Naive thymus-derived CD4-positive, alpha-beta T cell (primary cell): ENCODE data around the gene BEAN1. TPM values are rescaled to one million over a fixed set of nuclear protein-coding genes. Genes with fewer than 3 reads are reported as not detected.
"Not testable (repeated sequence)": the region's sequence is repeated elsewhere in the genome, so short reads cannot be mapped to it uniquely, and the experiment has no call there.

Source experiments
- ATAC-seq: fragments of 150-1000 bp; cut with Tn5 transposase; 2 replicates; pipeline ENCODE4 v1.10.0; 2021; ENCODE audit warnings: mild to moderate bottlenecking, moderate library complexity
- CTCF ChIA-PET: fragments of 350-600 bp; sonication (Branson Sonifier 250); formaldehyde crosslinking; loops from one replicate; lab custom pipeline; 2021; ENCODE audit warnings: antibody characterized with exemption; lab: Charles Lee
- POLR2A ChIA-PET: fragments of 350-600 bp; sonication (Branson Sonifier 250); formaldehyde crosslinking; loops from one replicate; lab custom pipeline; 2021; ENCODE audit warnings: antibody characterized with exemption, inconsistent platforms; lab: Charles Lee
- DNase-seq, 9 donors: peaks; one replicate each; pipeline versions ENCODE4 v3.0.0 to v3.0.0-alpha.2; 2020 to 2022; ENCODE audit warnings: mixed read lengths in 1 of 9
- H3K27ac ChIP-seq: one replicate; pipeline ENCODE4 v1.7.0; 2013; ENCODE audit warnings: mild to moderate bottlenecking, low read depth, low read length, moderate library complexity
- H3K27me3 ChIP-seq, 2 donors: one replicate each; pipeline ENCODE4 v1.7.0; 2013; ENCODE audit warnings: low read length in 2 of 2, mild to moderate bottlenecking in 2 of 2, moderate library complexity in 2 of 2; ENCODE audit not compliant: control insufficient read depth in 2 of 2, insufficient read depth in 2 of 2
- H3K36me3 ChIP-seq, 3 experiments: 1 replicate in 2 of 3; 2 replicates in 1 of 3; pipeline ENCODE4 v1.7.0; 2013; ENCODE audit warnings: low read length in 3 of 3, mild to moderate bottlenecking in 3 of 3, moderate library complexity in 1 of 3; ENCODE audit not compliant: insufficient read depth in 3 of 3, control insufficient read depth in 2 of 3
- H3K4me1 ChIP-seq, 2 donors: one replicate each; pipeline ENCODE4 v1.7.0; 2013; ENCODE audit warnings: low read length in 2 of 2, mild to moderate bottlenecking in 2 of 2, moderate library complexity in 1 of 2; ENCODE audit not compliant: control insufficient read depth in 2 of 2, insufficient read depth in 2 of 2
- H3K4me3 ChIP-seq: 2 replicates; pipeline ENCODE4 v1.7.0; 2013; ENCODE audit warnings: mild to moderate bottlenecking, low read length
- H3K9me3 ChIP-seq, 3 experiments: 1 replicate in 2 of 3; 2 replicates in 1 of 3; pipeline ENCODE4 v1.7.0; 2013; ENCODE audit warnings: low read length in 3 of 3; ENCODE audit not compliant: control insufficient read depth in 2 of 3
- H3K27ac Mint-ChIP-seq, 9 donors: one replicate each; pipeline ENCODE4 v1.8.0; 2020 to 2022; ENCODE audit warnings: mixed read lengths in 9 of 9, mild to moderate bottlenecking in 8 of 9, moderate library complexity in 5 of 9, inconsistent platforms in 2 of 9
- H3K27me3 Mint-ChIP-seq, 5 donors: one replicate each; pipeline ENCODE4 v1.8.0; 2021 to 2022; ENCODE audit warnings: mixed read lengths in 5 of 5, mild to moderate bottlenecking in 1 of 5
- H3K36me3 Mint-ChIP-seq, 5 donors: one replicate each; pipeline ENCODE4 v1.8.0; 2020 to 2022; ENCODE audit warnings: mixed read lengths in 5 of 5, mild to moderate bottlenecking in 3 of 5, inconsistent platforms in 1 of 5
- H3K4me1 Mint-ChIP-seq, 7 donors: one replicate each; pipeline ENCODE4 v1.8.0; 2020 to 2022; ENCODE audit warnings: mixed read lengths in 7 of 7, mild to moderate bottlenecking in 3 of 7, inconsistent platforms in 1 of 7
- H3K4me3 Mint-ChIP-seq, 10 donors: one replicate each; pipeline ENCODE4 v1.8.0; 2020 to 2022; ENCODE audit warnings: mild to moderate bottlenecking in 10 of 10, mixed read lengths in 10 of 10, moderate library complexity in 6 of 10, inconsistent platforms in 2 of 10
- H3K9me3 Mint-ChIP-seq, 11 donors: one replicate each; pipeline ENCODE4 v1.8.0; 2020 to 2022; ENCODE audit warnings: mixed read lengths in 11 of 11, mild to moderate bottlenecking in 4 of 11, inconsistent platforms in 1 of 11, moderate library complexity in 1 of 11
- intact Hi-C, 2 donors: fragments of 100-400 bp; cut with micrococcal nuclease; formaldehyde crosslinking; loops; one replicate each; pipeline ENCODE4 v1.15.1; 2023
- polyA plus RNA-seq, 2 donors: library from polyadenylated mRNA; unstranded; fragments of 300-500 nt; fragmentation: Illumina TruSeq; gene quantifications; one replicate each; pipeline ENCODE4 v1.2.3, GENCODE V29; 2021
- total RNA-seq, 6 experiments: library from RNA in 5 of 6; stranded (reverse) in 5 of 6; gene quantifications; 1 replicate in 5 of 6; 2 replicates in 1 of 6; pipeline ENCODE4 v1.2.3 and lab custom pipeline; 2021 to 2026

BEAN1 gene
- total and polyA plus RNA-seq, 7 experiments from 2014 or later = not detected

- no peak overlapping the region for H3K27ac Mint-ChIP-seq
- Histone ChIP-seq H3K36me3 (no peaks in the 10 kb centered on the region), H3K9me3 (no peaks in the 10 kb centered on the region), H3K27me3 (no peaks in the 10 kb centered on the region), H3K4me1 (no peaks in the 10 kb centered on the region), H3K27ac (no peak overlapping the region), H3K4me3 (no peak overlapping the region)
- DNase-seq = no peak
- no peak for ATAC-seq
- ChIA-PET CTCF (interaction anchor here (1.9 kb wide), 1 partner anchor 35 kb away, joined by 4 read pairs; no protein-coding TSS in a partner anchor), POLR2A (no interaction called here)
- peaks cover 5 to 45% (median 12%) of the 10 kb centered on the region in 5 donors for H3K27me3 Mint-ChIP-seq
- H3K4me1 Mint-ChIP-seq = no peaks in the 10 kb centered on the region
- H3K4me3 Mint-ChIP-seq = no peak overlapping the region
- intact Hi-C loops = no loop called here
- H3K36me3 Mint-ChIP-seq = no peaks in the 10 kb centered on the region
- no peaks in the 10 kb centered on the region for H3K9me3 Mint-ChIP-seq
Observed at GRCh38 chr16:66444049-66444481, 17.0 kb downstream of the BEAN1 start.

GRCh38 chr16:66446737-66447136, 19.6 kb downstream of the BEAN1 start:
- Histone ChIP-seq H3K9me3 (no peaks in the 10 kb centered on the region), H3K4me3 (no peak overlapping the region), H3K4me1 (no peaks in the 10 kb centered on the region), H3K27me3 (no peaks in the 10 kb centered on the region), H3K36me3 (no peaks in the 10 kb centered on the region), H3K27ac (no peak overlapping the region)
- CTCF ChIA-PET = no interaction called here
- Mint-ChIP-seq H3K36me3 (no peaks in the 10 kb centered on the region), H3K27ac (no peak overlapping the region), H3K4me3 (no peak overlapping the region), H3K9me3 (no peaks in the 10 kb centered on the region), H3K27me3 (peaks cover 0 to 39% (median 0%) of the 10 kb centered on the region in 5 donors), H3K4me1 (no peaks in the 10 kb centered on the region)
- DNase-seq (no peak), ATAC-seq (no peak)
- intact Hi-C loops = no loop called here
- POLR2A ChIA-PET = no interaction called here

- H3K4me3 ChIP-seq = no peak overlapping the region
- Mint-ChIP-seq H3K27me3 (peaks cover 0 to 39% (median 0%) of the 10 kb centered on the region in 5 donors), H3K36me3 (no peaks in the 10 kb centered on the region), H3K4me1 (no peaks in the 10 kb centered on the region), H3K27ac (no peak overlapping the region), H3K9me3 (no peaks in the 10 kb centered on the region), H3K4me3 (no peak overlapping the region)
- no peaks in the 10 kb centered on the region for H3K4me1 ChIP-seq
- H3K27ac ChIP-seq = no peak overlapping the region
- intact Hi-C loops = no loop called here
- H3K36me3 ChIP-seq = no peaks in the 10 kb centered on the region
- H3K27me3 ChIP-seq = no peaks in the 10 kb centered on the region
- no peak for ATAC-seq
- H3K9me3 ChIP-seq = no peaks in the 10 kb centered on the region
- ChIA-PET POLR2A (no interaction called here), CTCF (no interaction called here)
- DNase-seq = no peak
Observed at GRCh38 chr16:66447491-66447890, 20.4 kb downstream of the BEAN1 start.

- POLR2A ChIA-PET = no interaction called here
- no peaks in the 10 kb centered on the region for H3K9me3 Mint-ChIP-seq
Observed at GRCh38 chr16:66451548-66451947, 24.5 kb downstream of the BEAN1 start.

GRCh38 chr16:66453230-66453629, 26.1 kb downstream of the BEAN1 start:
- CTCF ChIA-PET = not testable (repeated sequence)

More at GRCh38 chr16:66451548-66451947, 24.5 kb downstream of the BEAN1 start:
- Histone ChIP-seq H3K4me1 (peaks cover 0 to 8% of the 10 kb centered on the region in 2 donors), H3K27ac (no peak overlapping the region), H3K9me3 (no peaks in the 10 kb centered on the region), H3K27me3 (no peaks in the 10 kb centered on the region), H3K4me3 (no peak overlapping the region), H3K36me3 (no peaks in the 10 kb centered on the region)
- DNase-seq (no peak), ATAC-seq (no peak)
- no peaks in the 10 kb centered on the region for H3K36me3 Mint-ChIP-seq
- no peak overlapping the region for H3K27ac Mint-ChIP-seq
- H3K4me3 Mint-ChIP-seq = no peak overlapping the region
- CTCF ChIA-PET = no interaction called here
- intact Hi-C loops = no loop called here
- H3K4me1 Mint-ChIP-seq = peaks cover 0 to 12% (median 7%) of the 10 kb centered on the region in 7 donors
- H3K27me3 Mint-ChIP-seq = peaks cover 0 to 18% (median 0%) of the 10 kb centered on the region in 5 donors

GRCh38 chr16:66454751-66455150, 27.7 kb downstream of the BEAN1 start:
- ChIA-PET CTCF (interaction anchor here (0.7 to 1.1 kb wide), 2 partner anchors 277 to 413 kb away, joined by 3 to 4 read pairs; no protein-coding TSS in a partner anchor), POLR2A (interaction anchor here (1.0 kb wide), 1 partner anchor 15 kb away, joined by 3 read pairs; no protein-coding TSS in a partner anchor)
- Mint-ChIP-seq H3K9me3 (peaks cover 0 to 1% (median 0%) of the 10 kb centered on the region in 11 donors), H3K4me1 (peaks cover 0 to 12% (median 7%) of the 10 kb centered on the region in 7 donors), H3K36me3 (no peaks in the 10 kb centered on the region), H3K27me3 (peaks cover 5 to 23% (median 8%) of the 10 kb centered on the region in 5 donors), H3K27ac (peak overlapping the region in 1 of 9 donors; percentile 29), H3K4me3 (no peak overlapping the region)
- Histone ChIP-seq H3K4me3 (no peak overlapping the region), H3K36me3 (no peaks in the 10 kb centered on the region), H3K9me3 (no peaks in the 10 kb centered on the region), H3K27me3 (no peaks in the 10 kb centered on the region), H3K27ac (no peak overlapping the region), H3K4me1 (peaks cover 0 to 8% of the 10 kb centered on the region in 2 donors)
- intact Hi-C loops = no loop called here
- no peak for DNase-seq
- no peak for ATAC-seq

More at GRCh38 chr16:66453230-66453629, 26.1 kb downstream of the BEAN1 start:
- DNase-seq, H3K4me3 Mint-ChIP-seq, H3K27me3 ChIP-seq, H3K9me3 ChIP-seq, H3K4me1 ChIP-seq, ATAC-seq, H3K36me3 ChIP-seq, H3K27ac ChIP-seq, POLR2A ChIA-PET, H3K36me3 Mint-ChIP-seq, H3K4me3 ChIP-seq, intact Hi-C loops, H3K9me3 Mint-ChIP-seq: not testable (repeated sequence)
- H3K4me1 Mint-ChIP-seq = peaks cover 0 to 12% (median 7%) of the 10 kb centered on the region in 7 donors
- peak overlapping the region in 1 of 9 donors; percentile 1 for H3K27ac Mint-ChIP-seq
- H3K27me3 Mint-ChIP-seq = peaks cover 0 to 19% (median 0%) of the 10 kb centered on the region in 5 donors

- Mint-ChIP-seq H3K27ac (no peak overlapping the region), H3K4me1 (peaks cover 0 to 12% (median 7%) of the 10 kb centered on the region in 7 donors), H3K36me3 (no peaks in the 10 kb centered on the region), H3K9me3 (peaks cover 0 to 1% (median 0%) of the 10 kb centered on the region in 11 donors), H3K4me3 (no peak overlapping the region), H3K27me3 (peaks cover 8 to 33% (median 16%) of the 10 kb centered on the region in 5 donors)
- ChIA-PET CTCF (no interaction called here), POLR2A (no interaction called here)
- H3K27me3 ChIP-seq = no peaks in the 10 kb centered on the region
- no peak for DNase-seq
- no peak overlapping the region for H3K4me3 ChIP-seq
- peaks cover 0 to 8% of the 10 kb centered on the region in 2 donors for H3K4me1 ChIP-seq
- intact Hi-C loops = no loop called here
- H3K9me3 ChIP-seq = no peaks in the 10 kb centered on the region
- no peak overlapping the region for H3K27ac ChIP-seq
- ATAC-seq = no peak
- no peaks in the 10 kb centered on the region for H3K36me3 ChIP-seq
Observed at GRCh38 chr16:66455970-66456369, 28.9 kb downstream of the BEAN1 start.
